Pancreas (tissue), 10 donors: ENCODE results near the gene CLCN1. TPM values are rescaled to one million over a fixed set of nuclear protein-coding genes. Genes with fewer than 3 reads are reported as not detected.

Source experiments
- ATAC-seq, 4 donors: fragments of 200-7000 bp; cut with Tn5 transposase; one replicate each; pipeline versions ENCODE4 v1.8.0 to v1.9.1; 2020; ENCODE audit warnings: mild to moderate bottlenecking in 4 of 4, moderate library complexity in 4 of 4
- DNase-seq, 6 donors: peaks; one replicate each; pipeline ENCODE4 v3.0.0-alpha.2; 2020
- FAIRE-seq: peaks from 2 replicates; lab custom pipeline; 2012; peaks lifted over from hg19 to GRCh38; lab: Jason Lieb, UNC
- H3K27ac ChIP-seq, 4 donors: fragments of 200-600 bp; sonication (generic); 1 replicate in 3 of 4; 2 replicates in 1 of 4; pipeline versions ENCODE4 v1.5.0 to v1.8.0; 2020
- H3K27me3 ChIP-seq, 4 donors: fragments of 200-600 bp; one replicate each; pipeline ENCODE4 v1.8.0; 2021
- H3K36me3 ChIP-seq, 3 donors: fragments of 200-600 bp; sonication (generic) in 1 of 3; one replicate each; pipeline versions ENCODE4 v1.5.0 to v1.8.0; 2020 to 2021
- H3K4me1 ChIP-seq, 3 donors: fragments of 200-600 bp; one replicate each; pipeline ENCODE4 v1.8.0; 2021
- H3K4me3 ChIP-seq, 4 donors: fragments of 200-600 bp; sonication (generic) in 2 of 4; one replicate each; pipeline versions ENCODE4 v1.5.0 to v1.8.0; 2020 to 2021
- H3K9me3 ChIP-seq, 4 donors: fragments of 200-600 bp; one replicate each; pipeline ENCODE4 v1.8.0; 2021
- CTCF ChIP-seq, 4 donors: fragments of 200-600 bp; sonication (generic) in 3 of 4; IDR thresholded peaks; one replicate each; pipeline versions ENCODE4 v1.5.0 to v1.8.0; 2021; ENCODE audit warnings: antibody characterized with exemption in 4 of 4
- WGBS, 2 donors: extraction: QIAGEN DNeasy Blood & Tissue Kit; methylation state at CpG; one replicate each; pipeline ENCODE4 v1.1.7; 2013; 5-methylcytosine and 5-hydroxymethylcytosine counted together
- intact Hi-C, 3 donors: fragments of 100-400 bp; cut with DNase I; formaldehyde crosslinking; loops; one replicate each; pipeline versions ENCODE4 v1.11.1 to v1.14.2; 2022
- polyA plus RNA-seq, 2 donors: library from polyadenylated mRNA; stranded (reverse); fragments of 200-250 nt; gene quantifications; one replicate each; pipeline ENCODE4 v1.2.3, GENCODE V29; 2013
- total RNA-seq, 6 donors: library from RNA; stranded (reverse); fragmentation: NEBNext Ultra II Directional in 4 of 6; extraction: Animal tissue kit (Norgen Biotek cat#: 25700) in 4 of 6; gene quantifications; one replicate each; pipeline versions ENCODE4 v1.2.1 to v1.2.4, GENCODE V29; 2021 to 2023
- donor health status: healthy with polysubstance abuse.
- donor health status: DM: no; HTN: no; CAD: no; lungs with moderate emphysema.
- donor health status: DM: no; HTN: no; CAD: no.
- donor health status: control.
- donor health status: control.
- donor health status: Bipolar disorder and iron deficiency.
- donor health status: DM: yes; HTN: yes; CAD: no.
- donor health status: DM: no; HTN: no; CAD: no.
- donor health status: DM: no; HTN: no; CAD: no.
- donor health status: DM: yes; HTN: yes; CAD: no.

The CLCN1 gene
- total and polyA plus RNA-seq, 8 donors, result 0.05 to 0.06 TPM; not detected in 6

DNA sequence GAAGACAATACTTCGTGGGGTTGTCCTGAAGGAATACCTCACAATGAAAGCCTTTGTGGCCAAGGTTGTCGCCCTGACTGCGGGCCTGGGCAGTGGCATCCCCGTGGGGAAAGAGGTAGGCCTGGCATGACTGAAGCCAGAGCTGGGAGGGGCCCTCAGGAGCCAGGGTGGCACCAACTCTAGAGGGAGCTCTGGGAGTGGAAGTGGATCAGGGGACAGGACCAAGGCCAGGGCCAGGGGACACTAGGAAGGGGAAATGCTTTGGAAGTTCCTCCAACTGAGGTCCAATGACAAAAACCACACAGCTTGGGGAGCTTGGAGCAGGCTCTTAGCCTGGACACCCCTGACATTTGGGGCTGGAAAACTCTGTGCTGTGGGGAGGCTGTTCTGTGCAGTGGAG lies 5.8 kb downstream of the CLCN1 start:
- 62 to 70% methylated on average over 4 of the region's 4 CpGs for WGBS, 2 donors
- DNase-seq, result no peak
- no peak overlapping the region for H3K27ac ChIP-seq
- no peak for FAIRE-seq
- ATAC-seq, result peak in 3 of 4 donors; percentile 52 to 63 (median 53)
- no peaks in the 10 kb centered on the region for H3K9me3 ChIP-seq
- no peaks in the 10 kb centered on the region for H3K4me1 ChIP-seq
- intact Hi-C loops, result no loop called here
- H3K27me3 ChIP-seq, result no peaks in the 10 kb centered on the region
- no peak for TF ChIP-seq CTCF (IDR thresholded peaks at IDR 0.05)
- H3K4me3 ChIP-seq, result no peak overlapping the region
- H3K36me3 ChIP-seq, result no peaks in the 10 kb centered on the region

- 77 to 84% methylated on average over 23 of the region's 23 CpGs for WGBS, 2 donors
- H3K27me3 ChIP-seq, result no peaks in the 10 kb centered on the region
- ATAC-seq (no peak), DNase-seq (no peak), FAIRE-seq (no peak)
- H3K4me3 ChIP-seq, result no peak overlapping the region
- no peaks in the 10 kb centered on the region for H3K36me3 ChIP-seq
- no peaks in the 10 kb centered on the region for H3K9me3 ChIP-seq
- no peak overlapping the region for H3K27ac ChIP-seq
- intact Hi-C loops, result no loop called here
- no peaks in the 10 kb centered on the region for H3K4me1 ChIP-seq
- no peak for TF ChIP-seq CTCF (IDR thresholded peaks at IDR 0.05)
Observed at GRCh38 chr7:143322760-143323633, 7.1 kb downstream of the CLCN1 start.

GRCh38 chr7:143323653-143324052 lies 7.7 kb downstream of the CLCN1 start:
- H3K9me3 ChIP-seq, result no peaks in the 10 kb centered on the region
- intact Hi-C loops, result no loop called here
- H3K4me1 ChIP-seq, result no peaks in the 10 kb centered on the region
- H3K27ac ChIP-seq, result no peak overlapping the region
- no peak for TF ChIP-seq CTCF (IDR thresholded peaks at IDR 0.05)
- no peaks in the 10 kb centered on the region for H3K27me3 ChIP-seq
- H3K4me3 ChIP-seq, result no peak overlapping the region
- DNase-seq (no peak), ATAC-seq (no peak), FAIRE-seq (no peak)
- H3K36me3 ChIP-seq, result no peaks in the 10 kb centered on the region
- 54 to 61% methylated on average over 12 of the region's 12 CpGs for WGBS, 2 donors

DNA sequence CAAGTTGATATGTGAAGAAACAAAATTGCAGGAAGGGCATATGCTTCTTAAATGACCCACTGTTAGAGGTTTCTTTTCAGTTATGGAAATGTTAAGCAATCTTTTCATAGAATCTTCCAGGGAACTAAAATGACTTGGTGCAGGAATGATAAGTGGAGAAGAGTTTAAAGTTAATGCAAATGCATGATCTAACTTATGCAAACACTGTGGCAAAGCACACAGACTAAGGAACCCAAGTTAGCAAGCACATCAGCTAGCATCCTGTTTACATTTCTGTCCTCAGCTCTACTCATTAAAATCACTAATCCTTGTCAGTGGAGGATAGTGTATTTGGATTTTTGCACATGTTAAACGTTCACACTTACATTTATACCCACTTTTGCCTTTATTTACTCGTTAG lies 9.3 kb downstream of the CLCN1 start:
- no peak for ATAC-seq
- 65 to 70% methylated on average over 2 of the region's 2 CpGs for whole genome bisulfite sequencing, 2 donors
- intact Hi-C loops, result no loop called here

More for the DNA sequence above, 9.3 kb downstream of the CLCN1 start:
- H3K36me3 ChIP-seq, result no peaks in the 10 kb centered on the region
- H3K9me3 ChIP-seq, result no peaks in the 10 kb centered on the region
- H3K4me1 ChIP-seq, result no peaks in the 10 kb centered on the region
- H3K27me3 ChIP-seq, result no peaks in the 10 kb centered on the region
- FAIRE-seq (no peak), DNase-seq (no peak)
- TF ChIP-seq CTCF (IDR thresholded peaks at IDR 0.05), result no peak
- H3K4me3 ChIP-seq, result no peak overlapping the region
- no peak overlapping the region for H3K27ac ChIP-seq
